Measurements from ENCODE around the gene APOBR. TPM values are rescaled to one million over a fixed set of nuclear protein-coding genes. Genes with fewer than 3 reads are reported as not detected.
"Not testable (repeated sequence)": the region's sequence is repeated elsewhere in the genome, so short reads cannot be mapped to it uniquely, and the experiment has no call there.

The APOBR gene, protein sequence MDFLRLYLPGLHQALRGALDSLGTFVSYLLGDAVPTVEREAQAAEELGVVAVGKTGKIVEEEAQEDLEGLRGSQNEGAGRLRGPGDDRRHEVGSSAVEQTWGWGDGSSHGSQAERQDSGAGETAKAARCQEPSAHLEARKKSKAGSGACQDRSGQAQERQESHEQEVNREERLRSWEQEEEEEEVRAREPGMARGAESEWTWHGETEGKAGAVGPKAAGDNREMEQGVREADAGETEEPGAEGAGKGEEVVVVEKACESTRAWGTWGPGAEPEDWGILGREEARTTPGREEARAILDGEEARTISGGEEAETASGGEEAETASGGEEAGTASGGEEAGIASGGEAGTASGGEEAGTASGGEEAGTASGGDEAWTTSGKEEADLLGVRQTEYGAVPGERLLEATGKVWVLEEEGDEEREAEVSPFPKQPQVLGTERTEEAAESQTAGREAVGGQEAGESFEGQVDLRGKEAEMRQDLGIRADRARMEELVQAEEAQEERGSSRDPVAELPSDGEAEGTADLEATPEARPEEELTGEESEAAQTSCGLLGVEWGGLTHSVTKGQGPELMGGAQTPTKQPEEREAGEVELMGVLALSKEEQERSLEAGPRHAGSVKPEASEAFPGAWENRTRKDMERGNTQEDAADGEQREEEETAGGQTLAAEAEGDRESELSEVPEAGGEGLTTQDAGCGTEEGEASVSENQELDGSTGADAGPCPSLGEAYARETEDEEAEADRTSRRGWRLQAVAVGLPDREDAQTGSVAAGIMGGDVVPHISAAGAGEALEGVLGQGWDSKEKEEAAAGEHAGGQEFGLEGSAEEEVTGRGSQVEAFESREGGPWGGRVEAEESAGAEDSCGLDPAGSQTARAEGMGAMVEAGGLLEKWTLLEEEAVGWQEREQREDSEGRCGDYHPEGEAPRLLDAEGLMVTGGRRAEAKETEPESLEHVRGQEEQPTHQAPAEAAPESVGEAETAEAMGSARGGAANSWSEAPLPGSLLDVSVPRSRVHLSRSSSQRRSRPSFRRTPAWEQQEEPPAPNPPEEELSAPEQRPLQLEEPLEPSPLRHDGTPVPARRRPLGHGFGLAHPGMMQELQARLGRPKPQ
- 1 to 10 TPM in 3 of 4 donors, under 1 TPM in 1; 0.88 to 2.0 (median 1.6) TPM for total RNA-seq

GRCh38 chr16:28494121-28494851 is at the start of gene APOBR:
Gene APOBR, plus strand, starts transcription at chr16:28494643. Its CDS starts 39 bp downstream, at chr16:28494682.
- H3K4me3 ChIP-seq (ENCODE audit: low read depth, poor library complexity, severe bottlenecking): no peak within 1 kb of the TSS
- intact Hi-C loops (cut with DNase I; ENCODE audit: low total_unique reads): loop anchor here (5.0 kb wide), 1 partner anchor 38 kb away; no protein-coding TSS in a partner anchor
- DNase-seq (ENCODE audit: low spot score in 2 of 2): peak in 1 of 2 donors; percentile 44
- 65% methylated on average over 12 of the region's 12 CpGs for WGBS, 2 donors
- TF ChIP-seq, protein P1, sequence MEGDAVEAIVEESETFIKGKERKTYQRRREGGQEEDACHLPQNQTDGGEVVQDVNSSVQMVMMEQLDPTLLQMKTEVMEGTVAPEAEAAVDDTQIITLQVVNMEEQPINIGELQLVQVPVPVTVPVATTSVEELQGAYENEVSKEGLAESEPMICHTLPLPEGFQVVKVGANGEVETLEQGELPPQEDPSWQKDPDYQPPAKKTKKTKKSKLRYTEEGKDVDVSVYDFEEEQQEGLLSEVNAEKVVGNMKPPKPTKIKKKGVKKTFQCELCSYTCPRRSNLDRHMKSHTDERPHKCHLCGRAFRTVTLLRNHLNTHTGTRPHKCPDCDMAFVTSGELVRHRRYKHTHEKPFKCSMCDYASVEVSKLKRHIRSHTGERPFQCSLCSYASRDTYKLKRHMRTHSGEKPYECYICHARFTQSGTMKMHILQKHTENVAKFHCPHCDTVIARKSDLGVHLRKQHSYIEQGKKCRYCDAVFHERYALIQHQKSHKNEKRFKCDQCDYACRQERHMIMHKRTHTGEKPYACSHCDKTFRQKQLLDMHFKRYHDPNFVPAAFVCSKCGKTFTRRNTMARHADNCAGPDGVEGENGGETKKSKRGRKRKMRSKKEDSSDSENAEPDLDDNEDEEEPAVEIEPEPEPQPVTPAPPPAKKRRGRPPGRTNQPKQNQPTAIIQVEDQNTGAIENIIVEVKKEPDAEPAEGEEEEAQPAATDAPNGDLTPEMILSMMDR (IDR thresholded peaks at IDR 0.05): no peak
- no peak for TF ChIP-seq POLR2A (IDR thresholded peaks at IDR 0.05)

- DNase-seq (ENCODE audit: low spot score in 2 of 2); H3K4me3 ChIP-seq (ENCODE audit: low read depth, poor library complexity, severe bottlenecking); intact Hi-C loops (cut with DNase I; ENCODE audit: low total_unique reads): not testable (repeated sequence)
- WGBS, 2 donors: no CpG with 5 or more reads among the region's 4 CpGs
Observed at GRCh38 chr16:28446388-28446787, 48.1 kb upstream of the APOBR start.

DNA sequence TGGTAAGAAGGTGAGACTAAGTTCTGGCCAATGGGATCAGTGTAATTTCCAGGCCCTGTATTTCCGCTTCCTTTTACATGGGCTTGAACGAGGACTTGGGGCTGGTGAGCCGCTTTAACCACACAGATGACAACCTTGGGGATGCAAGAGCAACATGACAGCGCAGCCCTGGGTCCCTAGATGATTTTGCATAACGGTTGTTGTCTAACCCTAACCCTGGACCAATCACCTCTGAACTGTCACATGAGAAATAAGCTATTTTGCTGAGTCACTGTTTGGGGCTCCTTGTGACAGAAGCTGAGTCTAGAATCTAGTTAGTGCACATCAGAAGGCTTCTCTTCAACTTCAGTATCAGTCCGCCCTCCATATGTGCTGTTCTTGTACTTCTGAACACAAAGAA is 47.4 kb upstream of the APOBR start:
- no CpG with 5 or more reads among the region's 6 CpGs for WGBS, 2 donors
- H3K4me3 ChIP-seq (ENCODE audit: low read depth, poor library complexity, severe bottlenecking); DNase-seq (ENCODE audit: low spot score in 2 of 2); intact Hi-C loops (cut with DNase I; ENCODE audit: low total_unique reads): not testable (repeated sequence)

DNA sequence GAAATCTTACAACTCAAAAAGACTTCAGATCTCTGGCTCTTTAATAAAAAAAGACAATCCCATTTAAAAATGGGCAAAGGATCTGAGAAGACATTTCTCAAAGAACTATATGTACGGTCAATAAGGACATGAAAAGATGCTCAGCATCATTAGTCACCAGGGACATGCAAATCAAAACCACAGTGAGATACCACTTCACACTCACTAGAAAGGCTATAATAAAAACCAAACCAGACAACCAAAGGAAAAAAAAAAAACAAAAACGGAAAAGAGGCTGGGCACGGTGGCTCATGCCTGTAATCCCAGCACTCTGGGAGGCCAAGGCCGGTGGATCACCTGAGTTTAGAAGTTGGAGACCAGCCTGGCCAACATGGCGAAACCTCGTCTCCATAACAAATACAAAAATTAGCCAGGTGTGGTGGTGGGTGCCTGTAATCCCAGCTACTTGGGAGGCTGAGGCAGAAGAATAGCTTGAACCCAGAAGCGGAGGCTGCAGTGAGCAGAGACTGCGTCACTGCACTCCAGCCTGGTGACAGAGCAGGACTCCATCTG is 20.7 kb upstream of the APOBR start:
- intact Hi-C loops (cut with DNase I; ENCODE audit: low total_unique reads): no loop called here
- H3K4me3 ChIP-seq (ENCODE audit: low read depth, poor library complexity, severe bottlenecking): no peak overlapping the region
- 85 to 87% methylated on average over 8 of the region's 8 CpGs for WGBS, 2 donors
- peak in 1 of 2 donors; percentile 21 for DNase-seq (ENCODE audit: low spot score in 2 of 2)
- TF ChIP-seq POLR2A (IDR thresholded peaks at IDR 0.05): no peak
- TF ChIP-seq, protein P1 (IDR thresholded peaks at IDR 0.05): no peak

GRCh38 chr16:28475221-28475620 is 19.2 kb upstream of the APOBR start:
- H3K4me3 ChIP-seq (ENCODE audit: low read depth, poor library complexity, severe bottlenecking): no peak overlapping the region
- WGBS, 2 donors: 88 to 90% methylated on average over 2 of the region's 2 CpGs
- no peak for TF ChIP-seq POLR2A (IDR thresholded peaks at IDR 0.05)
- TF ChIP-seq, protein P1 (IDR thresholded peaks at IDR 0.05): no peak
- DNase-seq (ENCODE audit: low spot score in 2 of 2): peak in 1 of 2 donors; percentile 3
- intact Hi-C loops (cut with DNase I; ENCODE audit: low total_unique reads): no loop called here

DNA sequence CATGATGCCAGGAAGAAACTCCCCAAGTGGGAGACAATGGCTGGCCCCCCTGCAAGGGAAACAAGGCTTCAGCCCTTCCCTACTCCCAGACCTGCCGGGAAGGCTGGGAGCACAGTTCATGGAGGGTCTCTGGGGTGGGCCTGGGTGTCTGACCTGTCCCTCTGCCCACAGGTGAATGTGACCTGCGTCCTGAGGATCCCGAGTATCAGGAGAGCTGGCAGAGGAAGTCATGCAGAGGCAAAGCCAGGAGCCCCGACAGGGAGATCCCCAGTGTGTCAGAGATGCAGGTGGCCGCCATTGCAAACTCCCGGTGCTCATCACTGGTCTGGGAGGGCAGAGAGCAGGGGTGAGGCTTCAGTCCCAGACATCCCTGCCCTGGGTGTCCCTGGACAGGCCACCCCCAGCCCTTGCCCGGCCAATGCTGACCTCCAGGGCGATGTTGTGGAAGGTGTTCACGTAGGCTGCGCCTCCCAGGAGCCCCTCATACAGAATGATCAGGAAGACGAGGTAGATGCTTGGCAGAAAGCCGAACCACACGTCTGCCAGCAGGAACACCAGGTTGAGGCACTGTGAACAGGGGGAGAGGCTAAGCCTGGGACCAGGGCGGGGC is 17.0 kb upstream of the APOBR start:
- WGBS, 2 donors: 85 to 91% methylated on average over 11 to 13 of the region's 14 CpGs
- TF ChIP-seq, protein P1 (IDR thresholded peaks at IDR 0.05): no peak
- no peak for TF ChIP-seq POLR2A (IDR thresholded peaks at IDR 0.05)
- DNase-seq (ENCODE audit: low spot score in 2 of 2): no peak
- H3K4me3 ChIP-seq (ENCODE audit: low read depth, poor library complexity, severe bottlenecking): no peak overlapping the region
- intact Hi-C loops (cut with DNase I; ENCODE audit: low total_unique reads): no loop called here
